Endothelial cell (in vitro differentiated cells): Measurements from ENCODE around the gene SERPINA5. TPM values are rescaled to one million over a fixed set of nuclear protein-coding genes. Genes with fewer than 3 reads are reported as not detected.
"Not testable (repeated sequence)": the region's sequence is repeated elsewhere in the genome, so short reads cannot be mapped to it uniquely, and the experiment has no call there.

Experiments used
- DNase-seq: peaks from one replicate; pipeline ENCODE4 v3.0.0; 2021; ENCODE audit warnings: low spot score
- H3K27ac Mint-ChIP-seq: one replicate; pipeline ENCODE4 v1.8.0; 2021; ENCODE audit warnings: mixed read lengths, inconsistent platforms; ENCODE audit not compliant: unreplicated experiment
- H3K27me3 Mint-ChIP-seq: one replicate; pipeline ENCODE4 v1.8.0; 2021; ENCODE audit warnings: mild to moderate bottlenecking, moderate library complexity, mixed read lengths, inconsistent platforms; ENCODE audit not compliant: unreplicated experiment
- H3K36me3 Mint-ChIP-seq: one replicate; pipeline ENCODE4 v1.8.0; 2021; ENCODE audit warnings: mild to moderate bottlenecking, low read depth, mixed read lengths, inconsistent platforms; ENCODE audit not compliant: unreplicated experiment
- H3K4me1 Mint-ChIP-seq: one replicate; pipeline ENCODE4 v1.8.0; 2021; ENCODE audit warnings: mild to moderate bottlenecking, mixed read lengths, inconsistent platforms; ENCODE audit not compliant: unreplicated experiment
- H3K4me3 Mint-ChIP-seq: one replicate; pipeline ENCODE4 v1.8.0; 2021; ENCODE audit warnings: mild to moderate bottlenecking, mixed read lengths, inconsistent platforms; ENCODE audit not compliant: unreplicated experiment
- H3K9me3 Mint-ChIP-seq: one replicate; pipeline ENCODE4 v1.8.0; 2021; ENCODE audit warnings: mixed read lengths, inconsistent platforms; ENCODE audit not compliant: unreplicated experiment
- CTCF ChIP-seq: fragments of 200-600 bp; sonication (generic); IDR thresholded peaks from one replicate; pipeline ENCODE4 v1.5.0; 2021; ENCODE audit warnings: antibody characterized with exemption; ENCODE audit not compliant: unreplicated experiment
- total RNA-seq: library from RNA; stranded (reverse); fragmentation: NEBNext Ultra II Directional; extraction: Animal tissue kit (Norgen Biotek cat#: 25700); gene quantifications from one replicate; pipeline ENCODE4 v1.2.1, GENCODE V29; 2021; ENCODE audit not compliant: unreplicated experiment

The SERPINA5 gene
- total RNA-seq, 1 donor from 2014 or later = 0.26 TPM

- no peak for TF ChIP-seq CTCF
- Mint-ChIP-seq H3K4me1 (no peaks in the 10 kb centered on the region), H3K27ac (no peak overlapping the region), H3K36me3 (no peaks in the 10 kb centered on the region), H3K27me3 (peaks cover 2% of the 10 kb centered on the region), H3K4me3 (no peak overlapping the region), H3K9me3 (no peaks in the 10 kb centered on the region)
- DNase-seq = no peak
These were observed 7.5 kb upstream of the SERPINA5 start for GRCh38 chr14:94573475-94574277.

GRCh38 chr14:94574336-94574735, 6.9 kb upstream of the SERPINA5 start:
- Mint-ChIP-seq H3K27me3 (peaks cover 2% of the 10 kb centered on the region), H3K4me3 (no peak overlapping the region), H3K36me3 (peaks cover 3% of the 10 kb centered on the region), H3K9me3 (no peaks in the 10 kb centered on the region), H3K27ac (no peak overlapping the region), H3K4me1 (no peaks in the 10 kb centered on the region)
- no peak for DNase-seq
- TF ChIP-seq CTCF = no peak

GRCh38 chr14:94575730-94576585, 5.3 kb upstream of the SERPINA5 start:
- no peak for TF ChIP-seq CTCF
- Mint-ChIP-seq H3K27ac (no peak overlapping the region), H3K4me3 (no peak overlapping the region), H3K9me3 (no peaks in the 10 kb centered on the region), H3K27me3 (peaks cover 3% of the 10 kb centered on the region), H3K36me3 (peaks cover 3% of the 10 kb centered on the region), H3K4me1 (no peaks in the 10 kb centered on the region)
- DNase-seq = no peak

GRCh38 chr14:94577472-94577871, 3.8 kb upstream of the SERPINA5 start:
- H3K36me3 Mint-ChIP-seq, DNase-seq, H3K4me1 Mint-ChIP-seq, H3K9me3 Mint-ChIP-seq, H3K4me3 Mint-ChIP-seq, H3K27ac Mint-ChIP-seq, H3K27me3 Mint-ChIP-seq: not testable (repeated sequence)

GRCh38 chr14:94578712-94579111, 2.5 kb upstream of the SERPINA5 start:
- no peak overlapping the region for H3K27ac Mint-ChIP-seq
- TF ChIP-seq CTCF = no peak
- DNase-seq = no peak
- H3K4me1 Mint-ChIP-seq = no peaks in the 10 kb centered on the region
- H3K4me3 Mint-ChIP-seq = no peak overlapping the region
- no peaks in the 10 kb centered on the region for H3K9me3 Mint-ChIP-seq
- peaks cover 3% of the 10 kb centered on the region for H3K36me3 Mint-ChIP-seq
- peaks cover 6% of the 10 kb centered on the region for H3K27me3 Mint-ChIP-seq
